Bronchial epithelial cell (primary cell): Measurements from ENCODE around the gene DIMT1. TPM values are rescaled to one million over a fixed set of nuclear protein-coding genes. Genes with fewer than 3 reads are reported as not detected.

Experiments
- DNase-seq: peaks from one replicate; pipeline ENCODE4 v3.0.0-alpha.2; 2010; ENCODE audit warnings: low read depth
- FAIRE-seq: peaks from 2 replicates; lab custom pipeline; 2011; peaks lifted over from hg19 to GRCh38; lab: Jason Lieb, UNC
- H3K27me3 ChIP-seq: 2 replicates; pipeline ENCODE4 v1.5.1; 2011; ENCODE audit warnings: low read length; ENCODE audit not compliant: control insufficient read depth, insufficient read depth
- H3K36me3 ChIP-seq: 2 replicates; pipeline ENCODE4 v1.5.1; 2011; ENCODE audit warnings: low read length; ENCODE audit not compliant: control insufficient read depth, insufficient read depth
- H3K4me3 ChIP-seq: 2 replicates; pipeline ENCODE4 v1.5.1; 2011; ENCODE audit warnings: mild to moderate bottlenecking, low read depth, low read length, control low read depth
- CTCF ChIP-seq: IDR thresholded peaks from 2 replicates; pipeline ENCODE4 v1.5.1; 2011; ENCODE audit warnings: mild to moderate bottlenecking, moderate library complexity, low read length, control low read depth, inconsistent platforms; ENCODE audit not compliant: insufficient read depth, severe bottlenecking
- total RNA-seq: library from RNA; depleted of rRNA; stranded (reverse); fragments of >200 nt; gene quantifications from 2 replicates; pipeline ENCODE4 v1.2.1, GENCODE V29; 2014

DIMT1 gene
- total RNA-seq, 1 donor from 2014 or later, result 24.0 TPM

GRCh38 chr5:62376064-62376463 lies 27.6 kb downstream of the DIMT1 start:
- peak; percentile 76 for DNase-seq
- TF ChIP-seq CTCF, result no peak
- Histone ChIP-seq H3K27me3 (no peaks in the 10 kb centered on the region), H3K4me3 (no peak overlapping the region), H3K36me3 (peaks cover 10% of the 10 kb centered on the region)
- no peak for FAIRE-seq

GRCh38 chr5:62375627-62376026 lies 28.1 kb downstream of the DIMT1 start:
- TF ChIP-seq CTCF, result no peak
- Histone ChIP-seq H3K4me3 (no peak overlapping the region), H3K36me3 (peaks cover 9% of the 10 kb centered on the region), H3K27me3 (no peaks in the 10 kb centered on the region)
- FAIRE-seq (no peak), DNase-seq (no peak)

GRCh38 chr5:62374090-62374489 lies 29.6 kb downstream of the DIMT1 start:
- no peak for TF ChIP-seq CTCF
- H3K27me3 ChIP-seq, result no peaks in the 10 kb centered on the region
- FAIRE-seq, result no peak
- no peak overlapping the region for H3K4me3 ChIP-seq
- peaks cover 8% of the 10 kb centered on the region for H3K36me3 ChIP-seq
- no peak for DNase-seq

- H3K27me3 ChIP-seq, result no peaks in the 10 kb centered on the region
- no peak overlapping the region for H3K4me3 ChIP-seq
- DNase-seq (no peak), FAIRE-seq (no peak)
- TF ChIP-seq CTCF, result no peak
- H3K36me3 ChIP-seq, result peaks cover 8% of the 10 kb centered on the region
Observed at GRCh38 chr5:62373382-62373781, 30.3 kb downstream of the DIMT1 start.

GRCh38 chr5:62372600-62372999 lies 31.1 kb downstream of the DIMT1 start:
- H3K36me3 ChIP-seq, result peaks cover 6% of the 10 kb centered on the region
- H3K27me3 ChIP-seq, result no peaks in the 10 kb centered on the region
- FAIRE-seq, result no peak
- no peak for DNase-seq
- no peak for TF ChIP-seq CTCF
- H3K4me3 ChIP-seq, result no peak overlapping the region

GRCh38 chr5:62371409-62371808 lies 32.3 kb downstream of the DIMT1 start:
- Histone ChIP-seq H3K4me3 (no peak overlapping the region), H3K27me3 (no peaks in the 10 kb centered on the region), H3K36me3 (peaks cover 6% of the 10 kb centered on the region)
- peak; percentile 12 for DNase-seq
- FAIRE-seq, result no peak
- no peak for TF ChIP-seq CTCF
